Stomach smooth muscle (tissue), 2 donors: Measurements from ENCODE around the gene PCYT1B.
"Not testable (repeated sequence)": the region's sequence is repeated elsewhere in the genome, so short reads cannot be mapped to it uniquely, and the experiment has no call there.

Experiments
- H3K27ac ChIP-seq: one replicate; pipeline ENCODE4 v1.7.0; 2013; ENCODE audit warnings: mild to moderate bottlenecking, low read length, inconsistent platforms
- H3K27me3 ChIP-seq, 2 donors: one replicate each; pipeline ENCODE4 v1.7.0; 2013; ENCODE audit warnings: low read length in 2 of 2; ENCODE audit not compliant: insufficient read depth in 2 of 2, control insufficient read depth in 1 of 2
- H3K36me3 ChIP-seq, 2 donors: one replicate each; pipeline ENCODE4 v1.7.0; 2013; ENCODE audit warnings: low read length in 2 of 2; ENCODE audit not compliant: control insufficient read depth in 2 of 2, insufficient read depth in 2 of 2
- H3K4me1 ChIP-seq: one replicate; pipeline ENCODE4 v1.7.0; 2013; ENCODE audit warnings: low read length; ENCODE audit not compliant: control insufficient read depth, insufficient read depth
- H3K4me3 ChIP-seq, 2 donors: one replicate each; pipeline ENCODE4 v1.7.0; 2013; ENCODE audit warnings: low read length in 2 of 2
- H3K9ac ChIP-seq, 2 donors: one replicate each; pipeline ENCODE4 v1.7.0; 2013; ENCODE audit warnings: low read length in 2 of 2, mild to moderate bottlenecking in 1 of 2
- H3K9me3 ChIP-seq, 2 donors: one replicate each; pipeline ENCODE4 v1.7.0; 2013; ENCODE audit warnings: low read length in 2 of 2; ENCODE audit not compliant: control insufficient read depth in 2 of 2
- donor health status: healthy.
- donor health status: Pancreatic carcinoma.

Gene PCYT1B

DNA sequence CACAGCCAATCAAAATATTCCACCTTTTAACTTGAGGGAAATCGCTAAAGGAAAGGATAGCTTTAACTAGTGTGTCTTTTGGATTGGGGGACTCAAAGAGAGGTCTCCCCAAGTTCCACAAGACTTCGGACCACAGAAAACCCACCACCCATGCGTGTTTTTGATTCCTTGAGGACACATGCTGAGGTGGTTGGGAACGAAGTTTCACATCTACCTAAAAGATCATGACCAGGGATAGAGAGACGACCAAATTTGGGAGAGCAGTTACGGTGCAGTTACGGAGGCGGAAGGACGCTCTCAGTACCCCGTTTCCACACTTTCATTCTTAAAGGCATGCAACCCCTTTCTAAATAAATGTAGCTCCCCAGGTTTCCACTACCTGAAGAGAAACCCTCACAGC is 1.1 kb downstream of the PCYT1B start:
- peaks cover 0 to 13% of the 10 kb centered on the region in 2 donors for H3K27me3 ChIP-seq
- H3K9ac ChIP-seq: peak overlapping the region in 1 of 2 donors; percentile 22
- peaks cover 4% of the 10 kb centered on the region for H3K4me1 ChIP-seq
- no peaks in the 10 kb centered on the region for H3K36me3 ChIP-seq
- H3K9me3 ChIP-seq: no peaks in the 10 kb centered on the region
- H3K27ac ChIP-seq: no peak overlapping the region
- peak overlapping the region; percentile 23 to 53 for H3K4me3 ChIP-seq

DNA sequence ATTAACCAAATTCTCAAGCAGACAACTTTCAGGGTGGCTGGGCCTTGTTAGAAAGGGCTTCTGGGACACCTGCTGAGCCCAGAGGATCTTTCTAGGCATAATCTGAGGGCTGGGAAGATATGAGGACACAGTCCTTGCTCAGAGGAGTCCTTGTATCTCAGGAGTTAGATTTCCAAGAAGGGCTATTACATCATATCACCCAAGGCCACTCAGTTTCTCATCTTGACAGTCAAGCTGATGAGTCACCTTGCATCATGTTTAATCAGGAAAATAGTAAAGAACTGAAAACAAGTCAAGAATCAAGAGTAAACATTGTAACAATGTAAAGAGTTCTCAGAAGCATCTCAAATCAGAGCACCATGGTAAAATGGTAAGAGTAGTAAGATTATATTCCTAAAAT is 4.0 kb downstream of the PCYT1B start:
- Histone ChIP-seq H3K9ac (no peak overlapping the region), H3K36me3 (no peaks in the 10 kb centered on the region), H3K4me3 (no peak overlapping the region), H3K27ac (no peak overlapping the region), H3K9me3 (no peaks in the 10 kb centered on the region), H3K27me3 (peaks cover 0 to 5% of the 10 kb centered on the region in 2 donors), H3K4me1 (peaks cover 4% of the 10 kb centered on the region)

- Histone ChIP-seq H3K27me3 (peaks cover 0 to under 1% of the 10 kb centered on the region in 2 donors), H3K4me1 (no peaks in the 10 kb centered on the region), H3K9ac (no peak overlapping the region), H3K27ac (no peak overlapping the region), H3K4me3 (no peak overlapping the region), H3K36me3 (no peaks in the 10 kb centered on the region), H3K9me3 (no peaks in the 10 kb centered on the region)
Measured at GRCh38 chrX:24629701-24630100, 17.4 kb downstream of the PCYT1B start.

- Histone ChIP-seq H3K4me3 (no peak overlapping the region), H3K27me3 (peaks cover 0 to 7% of the 10 kb centered on the region in 2 donors), H3K27ac (no peak overlapping the region), H3K4me1 (no peaks in the 10 kb centered on the region), H3K9ac (no peak overlapping the region), H3K9me3 (no peaks in the 10 kb centered on the region), H3K36me3 (no peaks in the 10 kb centered on the region)
Measured at GRCh38 chrX:24619647-24620046, 27.5 kb downstream of the PCYT1B start.

DNA sequence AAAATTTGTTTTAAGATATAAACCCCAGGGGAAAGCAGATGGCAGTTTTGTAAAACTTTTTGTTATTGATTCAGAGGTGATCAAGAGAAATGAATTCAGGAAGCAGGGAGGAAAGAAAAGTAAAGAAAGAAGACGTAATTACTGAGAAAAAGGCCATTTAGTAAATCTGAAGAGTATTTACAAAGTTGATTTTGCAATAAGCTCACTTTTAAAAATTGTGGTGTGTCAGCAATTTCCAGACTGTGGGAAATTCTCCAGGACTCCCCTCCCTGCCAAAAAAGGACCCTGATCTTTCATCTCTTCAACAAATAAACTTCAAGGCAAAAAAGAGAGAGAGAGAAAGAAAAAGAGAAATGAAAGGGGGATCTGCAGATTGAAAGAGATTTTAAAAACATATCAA is 36.6 kb downstream of the PCYT1B start:
- Histone ChIP-seq H3K27ac (no peak overlapping the region), H3K4me3 (no peak overlapping the region), H3K36me3 (no peaks in the 10 kb centered on the region), H3K9me3 (no peaks in the 10 kb centered on the region), H3K9ac (no peak overlapping the region), H3K27me3 (peaks cover 0 to 4% of the 10 kb centered on the region in 2 donors), H3K4me1 (no peaks in the 10 kb centered on the region)

GRCh38 chrX:24607616-24608015 is 39.5 kb downstream of the PCYT1B start:
- H3K27ac ChIP-seq: no peak overlapping the region
- H3K36me3 ChIP-seq: no peaks in the 10 kb centered on the region
- H3K9me3 ChIP-seq: no peaks in the 10 kb centered on the region
- H3K4me1 ChIP-seq: no peaks in the 10 kb centered on the region
- H3K27me3 ChIP-seq: peaks cover 0 to 4% of the 10 kb centered on the region in 2 donors
- no peak overlapping the region for H3K4me3 ChIP-seq
- no peak overlapping the region for H3K9ac ChIP-seq

DNA sequence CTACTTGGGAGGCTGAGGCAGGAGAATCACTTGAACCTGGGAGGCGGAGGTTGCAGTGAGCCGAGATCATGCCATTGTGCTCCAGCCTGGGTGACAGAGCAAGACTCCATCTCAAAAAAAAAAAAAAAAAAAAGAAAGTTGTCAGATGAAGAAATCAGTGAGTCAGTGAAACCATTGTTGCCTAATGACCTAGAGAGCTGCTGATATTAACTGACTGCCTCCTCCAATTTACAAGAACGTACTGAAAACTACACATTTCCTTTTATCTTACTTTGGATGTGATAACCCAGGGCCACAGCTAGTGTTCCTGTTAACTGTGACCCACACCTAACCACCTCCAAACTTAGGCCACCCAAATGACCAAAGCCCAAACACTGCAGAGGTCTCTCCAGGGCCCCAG is 41.2 kb downstream of the PCYT1B start:
- not testable (repeated sequence) for H3K27me3 ChIP-seq, H3K36me3 ChIP-seq, H3K4me1 ChIP-seq, H3K9ac ChIP-seq, H3K4me3 ChIP-seq, H3K27ac ChIP-seq, H3K9me3 ChIP-seq

- H3K4me3 ChIP-seq: no peak overlapping the region
- peaks cover 0 to 2% of the 10 kb centered on the region in 2 donors for H3K9me3 ChIP-seq
- peaks cover 0 to 2% of the 10 kb centered on the region in 2 donors for H3K27me3 ChIP-seq
- H3K4me1 ChIP-seq: no peaks in the 10 kb centered on the region
- no peaks in the 10 kb centered on the region for H3K36me3 ChIP-seq
- no peak overlapping the region for H3K27ac ChIP-seq
- no peak overlapping the region for H3K9ac ChIP-seq
Measured at GRCh38 chrX:24603191-24603590, 44.0 kb downstream of the PCYT1B start.

DNA sequence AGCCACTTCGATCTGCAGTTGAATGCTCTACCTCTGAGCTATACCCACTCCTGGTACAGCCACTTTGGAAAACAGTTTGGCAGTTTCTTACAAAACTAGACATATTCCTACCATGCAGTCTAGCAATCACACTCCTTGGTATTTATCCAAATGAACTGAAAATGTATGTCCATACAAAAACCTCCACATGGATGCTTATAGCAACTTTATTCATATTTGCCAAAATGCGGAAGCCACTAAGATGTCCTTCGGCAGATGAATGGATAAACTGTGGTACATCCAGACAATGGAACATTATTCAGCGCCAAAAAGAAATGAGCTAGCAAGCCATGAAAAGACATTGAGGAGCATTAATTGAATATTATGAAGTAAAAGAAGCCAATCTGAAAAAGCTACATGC is 45.3 kb downstream of the PCYT1B start:
- Histone ChIP-seq H3K9me3 (peaks cover 0 to 2% of the 10 kb centered on the region in 2 donors), H3K27ac (no peak overlapping the region), H3K9ac (no peak overlapping the region), H3K27me3 (peaks cover 0 to 2% of the 10 kb centered on the region in 2 donors), H3K4me3 (no peak overlapping the region), H3K36me3 (no peaks in the 10 kb centered on the region), H3K4me1 (no peaks in the 10 kb centered on the region)

- H3K9ac ChIP-seq: no peak overlapping the region
- no peaks in the 10 kb centered on the region for H3K36me3 ChIP-seq
- no peak overlapping the region for H3K27ac ChIP-seq
- no peaks in the 10 kb centered on the region for H3K27me3 ChIP-seq
- no peak overlapping the region for H3K4me3 ChIP-seq
- no peaks in the 10 kb centered on the region for H3K4me1 ChIP-seq
- H3K9me3 ChIP-seq: no peaks in the 10 kb centered on the region
Measured at GRCh38 chrX:24594501-24594900, 52.6 kb downstream of the PCYT1B start.

GRCh38 chrX:24590111-24590510 is 57.0 kb downstream of the PCYT1B start:
- H3K27ac ChIP-seq: no peak overlapping the region
- H3K9ac ChIP-seq: no peak overlapping the region
- H3K4me1 ChIP-seq: no peaks in the 10 kb centered on the region
- no peaks in the 10 kb centered on the region for H3K36me3 ChIP-seq
- H3K27me3 ChIP-seq: no peaks in the 10 kb centered on the region
- no peak overlapping the region for H3K4me3 ChIP-seq
- no peaks in the 10 kb centered on the region for H3K9me3 ChIP-seq
